ENCODE results near the gene LTBP4.
"Not testable (repeated sequence)": the region's sequence is repeated elsewhere in the genome, so short reads cannot be mapped to it uniquely, and the experiment has no call there.

Gene LTBP4

DNA sequence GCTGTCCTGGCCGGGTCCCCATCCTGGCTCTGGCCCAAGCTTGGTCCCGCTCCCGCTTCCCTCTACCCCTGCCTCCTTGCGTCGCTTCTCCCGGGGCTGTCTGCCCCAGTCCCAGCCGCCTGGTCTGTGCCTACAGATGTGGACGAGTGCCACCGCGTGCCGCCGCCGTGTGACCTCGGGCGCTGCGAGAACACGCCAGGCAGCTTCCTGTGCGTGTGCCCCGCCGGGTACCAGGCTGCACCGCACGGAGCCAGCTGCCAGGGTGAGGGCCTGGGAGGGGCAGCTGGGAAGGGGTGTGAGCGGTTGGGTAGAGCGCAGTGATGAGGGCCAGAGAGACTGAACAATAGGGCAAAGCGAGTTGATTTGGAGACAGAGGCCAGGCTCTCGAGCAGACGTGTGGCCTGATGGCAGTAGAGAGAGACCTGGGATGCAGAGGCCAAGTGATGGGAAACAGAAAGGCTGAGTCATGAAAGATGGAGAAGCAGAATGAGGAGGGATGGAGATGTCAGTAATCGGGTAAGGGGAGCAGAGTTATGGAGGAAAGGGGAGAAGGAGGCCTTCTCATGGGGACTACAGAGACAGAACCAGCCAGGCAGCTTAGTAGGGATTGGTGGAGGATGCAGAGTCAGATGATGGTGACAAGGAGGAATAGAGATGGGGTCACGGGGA lies 9.4 kb downstream of the LTBP4 start:
- no peak for DNase-seq (ENCODE audit: low read depth in 2 of 3, low spot score in 2 of 3)

- no peak for DNase-seq (ENCODE audit: low read depth in 2 of 3, low spot score in 2 of 3)
These were observed 9.9 kb downstream of the LTBP4 start for GRCh38 chr19:40611096-40611495.

- DNase-seq (ENCODE audit: low read depth in 2 of 3, low spot score in 2 of 3), result no peak
These were observed 10.9 kb downstream of the LTBP4 start for GRCh38 chr19:40611900-40612698.

DNA sequence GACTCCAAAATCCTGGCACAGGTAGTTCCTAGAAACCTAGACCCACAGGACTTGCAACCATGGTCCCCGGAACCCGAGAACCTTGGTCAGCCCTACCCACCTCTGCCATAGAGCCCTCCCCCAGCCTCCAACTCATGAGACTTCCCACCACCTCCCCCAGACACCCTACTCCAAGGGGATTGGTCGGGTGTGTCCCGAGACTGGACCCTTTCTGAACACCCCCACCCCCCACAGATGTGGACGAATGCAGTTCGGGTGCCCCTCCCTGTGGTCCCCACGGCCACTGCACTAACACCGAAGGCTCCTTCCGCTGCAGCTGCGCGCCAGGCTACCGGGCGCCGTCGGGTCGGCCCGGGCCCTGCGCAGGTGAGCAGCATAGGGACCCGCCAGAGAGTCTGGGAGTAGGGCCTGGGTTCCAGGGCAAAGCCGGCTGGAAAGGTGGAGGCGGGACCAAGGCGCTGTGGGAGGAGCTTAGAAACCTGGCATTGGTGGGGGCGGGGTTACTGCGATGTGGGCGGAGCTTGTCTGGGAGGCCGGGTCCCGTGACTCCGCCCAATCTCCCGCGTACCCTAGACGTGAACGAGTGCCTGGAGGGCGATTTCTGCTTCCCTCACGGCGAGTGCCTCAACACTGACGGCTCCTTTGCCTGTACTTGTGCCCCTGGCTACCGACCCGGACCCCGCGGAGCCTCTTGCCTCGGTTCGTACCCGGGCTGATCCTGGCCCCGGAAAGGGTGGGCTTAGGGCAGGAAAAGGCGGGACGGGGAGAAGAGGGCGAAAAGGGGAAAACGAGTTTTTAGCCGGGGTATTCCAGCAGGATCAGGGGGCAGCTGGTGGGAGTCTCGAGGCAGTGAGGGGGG lies 11.9 kb downstream of the LTBP4 start:
- DNase-seq (ENCODE audit: low read depth in 2 of 3, low spot score in 2 of 3), result peak; percentile 56 to 87 (median 80)

DNA sequence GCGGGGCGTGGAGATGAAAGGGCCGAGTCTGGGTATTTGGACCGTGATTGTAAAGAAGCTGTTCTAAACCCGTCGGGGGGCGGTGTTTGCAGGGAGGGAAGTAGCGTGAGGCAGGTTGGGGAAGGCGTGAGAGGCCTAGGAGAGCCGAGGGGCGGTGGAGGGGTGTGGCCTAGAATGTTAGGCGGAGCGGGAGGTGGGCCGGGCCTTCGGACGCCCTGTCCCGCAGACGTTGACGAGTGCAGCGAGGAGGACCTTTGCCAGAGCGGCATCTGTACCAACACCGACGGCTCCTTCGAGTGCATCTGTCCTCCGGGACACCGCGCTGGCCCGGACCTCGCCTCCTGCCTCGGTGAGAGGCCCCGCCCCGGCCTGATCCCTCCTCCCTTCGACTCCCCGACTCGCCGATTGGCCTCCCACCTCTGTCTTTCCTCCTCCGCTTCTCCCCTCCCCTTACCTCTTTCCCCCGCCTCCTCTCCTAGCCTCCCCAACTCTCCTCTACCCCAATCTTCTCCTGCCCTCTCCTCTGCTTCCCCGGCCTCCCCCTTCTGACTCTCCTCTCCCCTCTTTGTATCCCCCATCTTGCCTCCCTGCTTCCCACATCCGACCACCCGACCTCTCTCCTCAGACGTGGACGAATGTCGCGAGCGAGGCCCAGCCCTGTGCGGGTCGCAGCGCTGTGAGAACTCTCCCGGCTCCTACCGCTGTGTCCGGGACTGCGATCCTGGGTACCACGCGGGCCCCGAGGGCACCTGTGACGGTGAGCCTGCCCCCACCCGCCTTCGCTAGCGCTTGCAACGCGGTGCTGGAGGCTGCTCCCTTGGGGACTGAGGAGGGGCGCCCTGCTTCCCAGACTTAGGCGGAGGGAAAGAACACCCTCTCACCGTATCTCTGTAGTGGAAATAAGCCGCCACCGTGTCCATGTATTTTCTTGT lies 12.8 kb downstream of the LTBP4 start:
- DNase-seq (ENCODE audit: low read depth in 2 of 3, low spot score in 2 of 3), result peak; percentile 63 to 73 (median 71)

DNA sequence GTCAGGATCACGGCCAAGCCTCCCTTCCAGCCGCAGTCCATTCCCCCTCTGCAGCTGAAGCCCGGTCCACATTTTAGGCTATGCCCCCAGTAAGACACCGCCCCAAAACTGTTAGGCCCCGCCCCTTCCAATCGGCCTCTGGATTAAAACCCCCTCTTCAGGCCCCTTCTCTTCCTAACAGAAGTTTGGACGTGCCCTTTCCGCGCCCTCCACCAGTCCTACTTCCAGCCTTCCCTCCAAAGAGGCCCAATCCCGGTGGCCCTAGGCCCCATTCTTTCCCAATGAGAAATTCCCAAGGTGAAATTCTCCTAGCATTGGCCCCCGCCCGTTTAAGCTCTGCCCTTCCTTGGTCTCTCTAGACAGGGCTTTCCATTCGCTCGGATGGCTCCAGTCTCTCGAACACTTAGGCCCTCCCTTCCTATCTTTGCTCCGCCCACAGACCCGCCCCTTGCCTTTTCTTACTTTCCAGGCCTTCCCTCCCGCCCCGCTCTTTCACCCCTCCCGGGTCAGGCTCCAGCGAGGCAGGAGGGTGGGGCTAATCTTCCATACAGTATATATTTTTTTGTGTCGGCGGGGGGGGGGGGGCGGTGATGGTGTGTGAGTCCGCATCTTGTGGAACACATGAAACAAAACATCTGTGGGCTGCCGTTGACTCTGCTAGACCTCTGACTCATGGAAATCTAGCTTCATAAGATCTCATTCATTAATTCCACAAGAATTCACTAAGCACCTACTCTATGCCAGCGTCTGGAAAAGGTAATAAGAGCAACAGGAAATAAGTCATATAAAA lies 13.6 kb downstream of the LTBP4 start:
- peak; percentile 81 to 86 (median 85) for DNase-seq (ENCODE audit: low read depth in 2 of 3, low spot score in 2 of 3)

- DNase-seq (ENCODE audit: low read depth in 2 of 3, low spot score in 2 of 3), result no peak
These were observed 15.0 kb downstream of the LTBP4 start for GRCh38 chr19:40616178-40616577.

DNA sequence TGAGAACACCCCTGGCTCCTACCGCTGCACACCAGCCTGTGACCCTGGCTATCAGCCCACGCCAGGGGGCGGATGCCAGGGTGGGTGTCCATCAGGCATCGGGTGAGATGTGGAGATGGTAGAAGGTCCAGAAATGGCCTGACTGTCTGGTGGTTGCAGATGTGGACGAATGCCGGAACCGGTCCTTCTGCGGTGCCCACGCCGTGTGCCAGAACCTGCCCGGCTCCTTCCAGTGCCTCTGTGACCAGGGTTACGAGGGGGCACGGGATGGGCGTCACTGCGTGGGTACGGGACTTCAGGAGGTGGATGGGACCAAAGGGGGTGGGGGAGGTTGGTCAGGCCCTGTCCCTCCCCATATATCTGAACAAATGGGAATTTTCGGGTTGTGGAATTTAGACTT lies 15.8 kb downstream of the LTBP4 start:
- DNase-seq (ENCODE audit: low read depth in 2 of 3, low spot score in 2 of 3), result no peak

DNA sequence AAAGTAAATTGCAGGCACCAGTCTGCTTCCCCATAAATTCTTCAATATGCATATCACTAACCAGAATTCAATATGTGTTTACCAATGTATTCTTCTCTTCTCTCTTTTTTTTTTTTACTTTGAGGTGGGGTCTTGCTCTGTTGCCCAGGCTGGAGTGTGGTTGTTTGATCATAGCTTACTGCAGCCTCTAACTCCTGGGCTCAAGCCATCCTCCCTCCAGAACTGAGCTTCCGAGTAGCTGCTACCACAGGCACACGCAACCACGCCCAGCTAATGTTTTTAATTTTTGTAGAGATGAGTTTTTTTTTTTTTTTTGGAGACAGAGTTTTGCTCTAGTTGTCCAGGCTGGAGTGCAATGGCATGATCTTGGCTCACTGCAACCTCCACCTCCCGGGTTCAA lies 16.8 kb downstream of the LTBP4 start:
- no peak for DNase-seq (ENCODE audit: low read depth in 2 of 3, low spot score in 2 of 3)

GRCh38 chr19:40619333-40620160 lies 18.4 kb downstream of the LTBP4 start:
- no peak for DNase-seq (ENCODE audit: low read depth in 2 of 3, low spot score in 2 of 3)

GRCh38 chr19:40620161-40620485 lies 19.0 kb downstream of the LTBP4 start:
- DNase-seq (ENCODE audit: low read depth in 2 of 3, low spot score in 2 of 3), result no peak

DNA sequence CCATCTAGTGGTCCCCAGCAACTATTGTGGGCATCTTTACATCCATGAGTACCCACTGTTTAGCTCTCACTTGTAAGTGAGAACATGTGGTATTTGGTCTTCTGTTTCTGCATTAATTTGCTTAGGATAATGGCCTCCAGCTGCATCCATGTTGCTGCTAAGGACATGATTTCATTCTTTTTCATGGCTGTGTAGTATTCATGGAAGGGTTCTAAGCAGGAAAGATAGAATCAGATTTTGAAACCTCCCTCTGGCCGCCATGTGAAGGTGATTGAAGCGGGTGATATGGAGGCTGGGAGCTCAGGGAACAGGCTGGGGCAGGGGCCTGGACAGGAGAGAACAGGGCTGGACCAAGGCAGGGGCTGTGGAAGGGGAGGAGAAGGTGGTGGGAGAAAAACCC lies 20.1 kb downstream of the LTBP4 start:
- no peak for DNase-seq (ENCODE audit: low read depth in 2 of 3, low spot score in 2 of 3)

GRCh38 chr19:40621966-40622772 lies 21.0 kb downstream of the LTBP4 start:
- no peak for DNase-seq (ENCODE audit: low read depth in 2 of 3, low spot score in 2 of 3)

DNA sequence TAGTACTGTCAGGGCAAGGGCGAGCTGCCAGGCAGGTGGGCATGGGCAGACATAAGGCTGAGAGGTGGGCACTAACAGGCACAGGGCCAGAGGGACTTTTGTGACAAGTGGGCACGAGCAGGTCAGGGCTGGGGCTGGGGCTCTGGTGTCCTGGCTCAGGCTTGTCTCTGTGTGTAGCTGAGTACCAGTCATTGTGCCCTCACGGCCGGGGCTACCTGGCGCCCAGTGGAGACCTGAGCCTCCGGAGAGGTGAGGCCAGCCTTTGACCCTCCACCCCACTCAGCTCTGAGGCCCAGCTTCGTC lies 21.6 kb downstream of the LTBP4 start:
- DNase-seq (ENCODE audit: low read depth in 2 of 3, low spot score in 2 of 3), result no peak

DNA sequence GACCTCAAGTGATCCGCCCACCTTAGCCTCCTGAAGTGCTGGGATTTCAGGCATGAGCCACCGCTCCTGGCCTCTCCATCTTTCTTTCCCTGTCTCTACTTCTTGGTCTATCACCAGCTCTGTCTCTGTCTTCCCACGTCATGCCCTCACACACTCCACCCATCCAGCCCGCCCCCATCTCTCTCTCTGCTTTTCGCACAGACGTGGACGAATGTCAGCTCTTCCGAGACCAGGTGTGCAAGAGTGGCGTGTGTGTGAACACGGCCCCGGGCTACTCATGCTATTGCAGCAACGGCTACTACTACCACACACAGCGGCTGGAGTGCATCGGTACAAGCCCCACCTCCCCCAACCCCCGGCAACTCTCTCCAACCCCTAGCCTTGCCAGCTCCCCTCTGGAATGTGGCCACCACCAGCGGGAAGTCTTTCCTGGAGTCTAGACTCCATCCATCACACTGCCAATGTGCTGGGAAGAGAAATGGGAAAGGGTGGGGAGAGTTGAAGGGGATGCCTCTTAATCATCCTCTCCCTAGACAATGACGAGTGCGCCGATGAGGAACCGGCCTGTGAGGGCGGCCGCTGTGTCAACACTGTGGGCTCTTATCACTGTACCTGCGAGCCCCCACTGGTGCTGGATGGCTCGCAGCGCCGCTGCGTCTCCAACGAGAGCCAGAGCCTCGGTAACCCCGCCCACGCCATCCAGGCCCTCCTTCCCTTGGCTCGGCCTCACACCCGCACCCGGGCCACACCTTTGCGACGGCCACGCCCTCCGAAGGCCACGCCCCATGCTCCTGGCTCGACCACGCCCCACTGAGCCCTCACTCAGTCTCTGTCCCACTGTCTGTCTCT lies 22.5 kb downstream of the LTBP4 start:
- no peak for DNase-seq (ENCODE audit: low read depth in 2 of 3, low spot score in 2 of 3)

- not testable (repeated sequence) for DNase-seq (ENCODE audit: low read depth in 2 of 3, low spot score in 2 of 3)
These were observed 23.4 kb downstream of the LTBP4 start for GRCh38 chr19:40624369-40625153.

All from activated CD8-positive, alpha-beta memory T cell treated with anti-CD3 and anti-CD28 coated beads for 48 hours (primary cell).